Measurements from ENCODE around the gene DEK.
"Not testable (repeated sequence)": the region's sequence is repeated elsewhere in the genome, so short reads cannot be mapped to it uniquely, and the experiment has no call there.

The DEK gene

GRCh38 chr6:18264219-18264922 is at the start of gene DEK:
TSS of gene DEK (minus strand) at chr6:18264530. CDS start at chr6:18263987, 543 bp downstream.
- Histone ChIP-seq H3K9ac (peak within 1 kb of the TSS; percentile 93 to 98 (median 97)), H4K20me1 (peaks cover 25 to 41% (median 36%) of the 10 kb centered on the region in 11 experiments), H3K4me1 (peaks cover 42 to 61% (median 54%) of the 10 kb centered on the region in 10 experiments), H3K27ac (peak within 1 kb of the TSS; percentile 93 to 99 (median 95)), H3K4me3 (peak within 1 kb of the TSS; percentile 83 to 97 (median 92)), H3K27me3 (no peaks in the 10 kb centered on the region), H3K36me3 (peaks cover 0 to 37% (median 24%) of the 10 kb centered on the region in 11 experiments; a peak in 20 of 22 replicates), H3K9me3 (replicated peaks in 1 of 11) (peaks cover 12 to 21% (median 18%) of the 10 kb centered on the region in 11 experiments), H3K4me2 (peak within 1 kb of the TSS; percentile 77 to 96 (median 86))
- no peak for TF ChIP-seq Cebpa-rat (IDR thresholded peaks at IDR 0.05)

- Histone ChIP-seq H3K4me1 (peaks cover 0 to 4% (median 0%) of the 10 kb centered on the region in 10 experiments; a peak in 6 of 20 replicates), H3K9me3 (replicated peaks in 1 of 11) (peaks cover 10 to 17% (median 17%) of the 10 kb centered on the region in 11 experiments), H3K36me3 (no peaks in the 10 kb centered on the region), H3K4me3 (no peak overlapping the region), H3K27ac (no peak overlapping the region), H3K27me3 (no peaks in the 10 kb centered on the region), H3K9ac (no peak overlapping the region), H4K20me1 (no peaks in the 10 kb centered on the region), H3K4me2 (no peak overlapping the region)
- no peak for TF ChIP-seq Cebpa-rat (IDR thresholded peaks at IDR 0.05)
Observed at GRCh38 chr6:18312368-18312767, 48.0 kb upstream of the DEK start.

DNA sequence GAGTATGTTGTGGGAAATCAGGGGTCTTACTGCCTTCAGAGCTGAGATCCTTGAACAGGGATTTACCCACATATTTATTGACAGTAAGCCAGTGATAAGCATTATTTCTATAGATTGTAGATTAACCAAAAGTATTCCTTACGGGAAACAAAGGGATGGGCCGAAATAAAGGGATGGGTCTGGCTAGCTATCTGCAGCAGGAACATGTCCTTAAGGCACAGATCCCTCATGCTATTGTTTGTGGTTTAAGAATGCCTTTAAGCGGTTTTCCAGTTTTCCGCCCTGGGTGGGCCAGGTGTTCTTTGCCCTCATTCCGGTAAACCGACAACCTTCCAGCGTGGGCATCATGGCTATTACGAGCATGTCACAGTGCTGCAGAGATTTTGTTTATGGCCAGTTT is 45.7 kb upstream of the DEK start:
- H3K27ac ChIP-seq, H3K4me1 ChIP-seq, H3K4me2 ChIP-seq, H3K36me3 ChIP-seq, H3K4me3 ChIP-seq, H4K20me1 ChIP-seq, H3K27me3 ChIP-seq, H3K9ac ChIP-seq: not testable (repeated sequence)
- H3K9me3 ChIP-seq (replicated peaks in 1 of 11), result peaks cover 10 to 17% (median 17%) of the 10 kb centered on the region in 11 experiments

DNA sequence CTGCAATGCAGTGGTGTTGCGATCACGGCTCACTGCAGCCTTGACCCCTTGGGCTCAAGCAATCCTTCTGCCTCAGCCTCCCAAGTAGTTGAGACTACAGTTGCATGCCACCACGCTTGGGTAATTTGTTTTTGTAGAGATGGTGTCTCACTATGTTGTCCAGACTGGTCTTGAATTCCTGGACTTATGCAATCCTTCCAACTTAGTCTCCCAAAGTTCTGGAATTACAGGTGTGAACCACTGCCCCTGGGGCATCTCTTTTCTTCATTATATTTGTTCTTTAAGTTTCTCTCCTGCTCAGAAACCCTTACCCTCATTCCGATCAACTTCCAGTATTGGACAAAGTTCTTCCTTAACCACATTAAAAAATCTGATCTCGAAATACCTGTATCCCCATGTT is 44.7 kb upstream of the DEK start:
- Histone ChIP-seq H3K36me3 (no peaks in the 10 kb centered on the region), H3K27me3 (no peaks in the 10 kb centered on the region), H3K9me3 (replicated peaks in 1 of 11) (peaks cover 10 to 17% (median 17%) of the 10 kb centered on the region in 11 experiments), H3K4me2 (no peak overlapping the region), H3K9ac (no peak overlapping the region), H3K4me1 (no peaks in the 10 kb centered on the region), H3K4me3 (no peak overlapping the region), H3K27ac (no peak overlapping the region), H4K20me1 (no peaks in the 10 kb centered on the region)
- TF ChIP-seq Cebpa-rat (IDR thresholded peaks at IDR 0.05), result no peak

DNA sequence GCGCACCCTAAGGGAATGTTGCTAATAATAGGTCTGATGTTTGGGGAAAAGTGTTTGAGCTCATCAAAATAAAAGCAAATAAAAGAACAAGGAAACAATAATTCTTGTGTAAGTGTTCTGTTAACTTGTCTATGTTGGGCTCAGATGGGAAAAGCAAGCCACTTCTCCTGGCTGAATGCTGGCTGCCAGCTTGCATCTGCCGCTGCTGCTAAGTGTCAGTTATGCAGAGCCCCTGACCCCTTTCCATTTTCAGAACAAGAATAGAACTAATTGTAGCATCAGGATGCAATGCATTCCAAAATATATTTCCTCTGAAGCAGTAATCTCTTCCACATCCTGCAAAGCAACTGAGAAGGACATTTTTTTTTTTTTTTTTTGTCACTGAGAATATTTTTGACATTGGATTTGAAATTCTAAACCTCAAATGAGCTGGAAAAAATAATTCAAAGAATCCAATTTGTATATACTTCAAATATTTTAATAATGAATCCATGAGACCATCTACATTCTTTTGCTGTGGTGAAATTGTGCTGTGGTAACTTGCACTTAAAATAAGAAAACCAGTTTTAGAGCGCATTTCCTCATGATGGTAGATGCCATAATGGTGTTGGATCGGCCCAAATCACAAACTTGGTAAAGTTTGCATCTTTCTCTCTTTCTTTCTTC is 43.9 kb upstream of the DEK start:
- Histone ChIP-seq H4K20me1 (no peaks in the 10 kb centered on the region), H3K27ac (no peak overlapping the region), H3K4me3 (no peak overlapping the region), H3K4me1 (peaks cover 0 to 6% (median 5%) of the 10 kb centered on the region in 10 experiments; a peak in 7 of 20 replicates), H3K9ac (no peak overlapping the region), H3K36me3 (no peaks in the 10 kb centered on the region), H3K27me3 (no peaks in the 10 kb centered on the region), H3K9me3 (replicated peaks in 1 of 11) (peaks cover 10 to 17% (median 17%) of the 10 kb centered on the region in 11 experiments), H3K4me2 (no peak overlapping the region)
- TF ChIP-seq Cebpa-rat (IDR thresholded peaks at IDR 0.05), result no peak

DNA sequence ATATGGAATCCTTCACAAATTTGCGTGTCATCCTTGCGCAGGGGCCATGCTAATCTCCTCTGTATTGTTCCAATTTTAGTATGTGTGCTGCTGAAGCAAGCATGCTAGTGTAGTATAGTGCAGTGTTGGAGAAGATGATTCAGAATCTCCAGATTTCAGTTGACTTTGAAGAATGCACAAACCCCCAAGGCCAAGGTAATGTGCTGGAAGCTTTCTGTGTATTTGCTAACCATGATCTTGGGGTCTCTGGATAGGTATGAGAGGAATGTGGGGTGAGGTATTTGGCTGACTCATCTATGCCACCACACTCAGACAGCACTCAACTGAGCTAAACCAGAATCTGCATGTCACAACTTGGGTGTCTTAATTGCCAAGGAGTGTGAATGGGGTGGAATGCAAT is 42.6 kb upstream of the DEK start:
- H3K27me3 ChIP-seq, result no peaks in the 10 kb centered on the region
- no peak for TF ChIP-seq Cebpa-rat (IDR thresholded peaks at IDR 0.05)

DNA sequence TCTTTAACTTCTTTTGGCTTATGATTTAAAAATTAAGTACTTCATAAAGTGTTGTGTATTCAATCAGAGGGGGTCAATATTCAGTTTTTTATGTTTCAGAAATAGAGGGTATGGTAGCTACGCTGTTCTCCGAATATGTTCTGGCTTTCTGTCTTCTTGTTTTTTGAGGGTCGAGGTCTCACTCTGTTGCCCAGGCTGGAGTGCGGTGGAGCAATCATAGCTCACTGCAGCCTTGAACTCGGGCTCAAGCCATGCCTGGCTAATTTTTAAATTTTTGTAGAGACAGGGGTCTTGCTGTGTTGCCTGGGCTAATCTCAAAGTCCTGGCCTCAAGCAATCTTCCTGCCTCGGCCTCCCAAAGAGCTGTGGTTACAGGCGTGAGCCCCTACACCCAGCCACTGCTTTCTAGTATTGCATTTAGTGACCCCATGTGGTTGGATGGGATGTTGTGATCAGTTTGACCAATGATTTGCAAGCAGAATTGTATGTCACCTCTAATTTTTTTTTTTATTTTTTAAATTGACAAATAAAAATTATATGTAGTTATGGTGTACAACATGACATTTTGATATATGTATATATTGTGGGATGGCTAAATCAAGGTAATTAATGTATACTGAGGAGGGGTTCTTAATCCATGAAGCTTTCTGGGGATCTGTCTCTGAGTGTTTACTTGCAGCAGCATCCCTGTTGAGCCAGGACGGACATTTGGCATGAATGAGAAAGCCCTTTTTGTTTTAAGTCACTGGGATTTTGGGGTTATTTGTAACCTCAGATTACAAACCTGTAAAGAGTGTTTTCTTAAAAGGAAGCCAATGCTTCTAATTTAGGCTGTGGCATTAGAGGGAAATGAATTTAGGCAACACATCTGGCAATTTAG is 38.5 kb upstream of the DEK start:
- no peak for TF ChIP-seq Cebpa-rat (IDR thresholded peaks at IDR 0.05)
- Histone ChIP-seq H3K4me3 (no peak overlapping the region), H3K27me3 (no peaks in the 10 kb centered on the region), H3K4me2 (peak overlapping the region in 6 of 11 experiments; percentile 7 to 39 (median 34); a peak in 6 of 22 replicates), H4K20me1 (no peaks in the 10 kb centered on the region), H3K4me1 (peaks cover 0 to 14% (median 7%) of the 10 kb centered on the region in 10 experiments; a peak in 8 of 20 replicates), H3K9me3 (replicated peaks in 1 of 11) (no peaks in the 10 kb centered on the region), H3K36me3 (no peaks in the 10 kb centered on the region), H3K9ac (no peak overlapping the region), H3K27ac (no peak overlapping the region)

More for the DNA sequence above, 42.6 kb upstream of the DEK start:
- peaks cover 10 to 17% (median 17%) of the 10 kb centered on the region in 11 experiments for H3K9me3 ChIP-seq (replicated peaks in 1 of 11)
- no peak overlapping the region for H3K4me2 ChIP-seq
- no peak overlapping the region for H3K27ac ChIP-seq
- no peak overlapping the region for H3K9ac ChIP-seq
- H3K36me3 ChIP-seq, result no peaks in the 10 kb centered on the region
- H3K4me1 ChIP-seq, result peaks cover 0 to 14% (median 7%) of the 10 kb centered on the region in 10 experiments; a peak in 8 of 20 replicates
- no peaks in the 10 kb centered on the region for H4K20me1 ChIP-seq
- no peak overlapping the region for H3K4me3 ChIP-seq

- Histone ChIP-seq H3K9me3 (replicated peaks in 1 of 11) (no peaks in the 10 kb centered on the region), H3K4me1 (no peaks in the 10 kb centered on the region), H3K27ac (no peak overlapping the region), H3K4me3 (no peak overlapping the region), H4K20me1 (no peaks in the 10 kb centered on the region), H3K36me3 (no peaks in the 10 kb centered on the region), H3K9ac (no peak overlapping the region), H3K27me3 (no peaks in the 10 kb centered on the region), H3K4me2 (no peak overlapping the region)
- no peak for TF ChIP-seq Cebpa-rat (IDR thresholded peaks at IDR 0.05)
Observed at GRCh38 chr6:18293076-18293904, 29.0 kb upstream of the DEK start.
